ENCODE results near the gene KRTAP3-3.

The KRTAP3-3 gene

GRCh38 chr17:41013606-41014005 is 19.6 kb upstream of the KRTAP3-3 start:
- in situ Hi-C loops (cut with HindIII; ENCODE audit: low sequenced_read_pairs) = no loop called here
- H3K4me3 ChIP-seq (ENCODE audit: low read depth, low read length) = no peak overlapping the region
- TF ChIP-seq CTCF (IDR thresholded peaks at IDR 0.05; ENCODE audit: low read depth, low read length, missing control alignments) = no peak
- no peak for DNase-seq (ENCODE audit: low read depth)

GRCh38 chr17:41013181-41013580 is 19.2 kb upstream of the KRTAP3-3 start:
- in situ Hi-C loops (cut with HindIII; ENCODE audit: low sequenced_read_pairs) = no loop called here
- no peak overlapping the region for H3K4me3 ChIP-seq (ENCODE audit: low read depth, low read length)
- DNase-seq (ENCODE audit: low read depth) = no peak
- TF ChIP-seq CTCF (IDR thresholded peaks at IDR 0.05; ENCODE audit: low read depth, low read length, missing control alignments) = no peak

- in situ Hi-C loops (cut with HindIII; ENCODE audit: low sequenced_read_pairs) = no loop called here
- H3K4me3 ChIP-seq (ENCODE audit: low read depth, low read length) = no peak overlapping the region
- no peak for DNase-seq (ENCODE audit: low read depth)
- TF ChIP-seq CTCF (IDR thresholded peaks at IDR 0.05; ENCODE audit: low read depth, low read length, missing control alignments) = no peak
These were observed 18.6 kb upstream of the KRTAP3-3 start for GRCh38 chr17:41012326-41013120.

GRCh38 chr17:41010441-41010840 is 16.5 kb upstream of the KRTAP3-3 start:
- TF ChIP-seq CTCF (IDR thresholded peaks at IDR 0.05; ENCODE audit: low read depth, low read length, missing control alignments) = no peak
- DNase-seq (ENCODE audit: low read depth) = no peak
- no peak overlapping the region for H3K4me3 ChIP-seq (ENCODE audit: low read depth, low read length)
- in situ Hi-C loops (cut with HindIII; ENCODE audit: low sequenced_read_pairs) = no loop called here

GRCh38 chr17:41009936-41010335 is 16.0 kb upstream of the KRTAP3-3 start:
- no peak for TF ChIP-seq CTCF (IDR thresholded peaks at IDR 0.05; ENCODE audit: low read depth, low read length, missing control alignments)
- in situ Hi-C loops (cut with HindIII; ENCODE audit: low sequenced_read_pairs) = no loop called here
- DNase-seq (ENCODE audit: low read depth) = no peak
- no peak overlapping the region for H3K4me3 ChIP-seq (ENCODE audit: low read depth, low read length)

- TF ChIP-seq CTCF (IDR thresholded peaks at IDR 0.05; ENCODE audit: low read depth, low read length, missing control alignments) = no peak
- DNase-seq (ENCODE audit: low read depth) = no peak
- no peak overlapping the region for H3K4me3 ChIP-seq (ENCODE audit: low read depth, low read length)
- in situ Hi-C loops (cut with HindIII; ENCODE audit: low sequenced_read_pairs) = no loop called here
These were observed 15.4 kb upstream of the KRTAP3-3 start for GRCh38 chr17:41009301-41009760.
